Lower lobe of right lung (tissue), 2 donors: ENCODE measurements around the gene ZNF577. TPM values are rescaled to one million over a fixed set of nuclear protein-coding genes. Genes with fewer than 3 reads are reported as not detected.
"Not testable (repeated sequence)": the region's sequence is repeated elsewhere in the genome, so short reads cannot be mapped to it uniquely, and the experiment has no call there.

Source experiments
- ATAC-seq, 2 donors: fragments of 200-7000 bp; cut with Tn5 transposase; one replicate each; pipeline ENCODE4 v1.9.1; 2020 to 2022; ENCODE audit warnings: mild to moderate bottlenecking in 2 of 2, moderate library complexity in 2 of 2
- DNase-seq: peaks from one replicate; pipeline ENCODE4 v3.0.0-alpha.2; 2020
- H3K27ac ChIP-seq: fragments of 200-600 bp; one replicate; pipeline ENCODE4 v1.8.0; 2022
- H3K27me3 ChIP-seq: fragments of 200-600 bp; one replicate; pipeline ENCODE4 v1.8.0; 2022; ENCODE audit warnings: low read depth
- H3K36me3 ChIP-seq: fragments of 200-600 bp; one replicate; pipeline ENCODE4 v1.8.0; 2022; ENCODE audit warnings: mild to moderate bottlenecking
- H3K4me1 ChIP-seq: fragments of 200-600 bp; one replicate; pipeline ENCODE4 v1.8.0; 2022
- H3K4me3 ChIP-seq: fragments of 200-600 bp; one replicate; pipeline ENCODE4 v1.8.0; 2022; ENCODE audit warnings: mild to moderate bottlenecking
- H3K9me3 ChIP-seq: fragments of 200-600 bp; one replicate; pipeline ENCODE4 v1.8.0; 2022
- intact Hi-C: fragments of 100-400 bp; cut with DNase I; formaldehyde crosslinking; loops from one replicate; pipeline ENCODE4 v1.11.0; 2022
- total RNA-seq: library from RNA; stranded (reverse); fragmentation: NEBNext Ultra II Directional; extraction: Animal tissue kit (Norgen Biotek cat#: 25700); gene quantifications from one replicate; pipeline ENCODE4 v1.2.1, GENCODE V29; 2021
- TF ChIP-seq, protein P1 (sequence below): fragments of 200-600 bp; IDR thresholded peaks from one replicate; pipeline ENCODE4 v1.8.0; 2022; ENCODE audit warnings: antibody characterized with exemption, mild to moderate bottlenecking
- donor health status: DM: no; HTN: yes; CAD: no; lungs with severe emphysema.

The ZNF577 gene
- total RNA-seq, 1 donor from 2014 or later = 10.7 TPM

DNA sequence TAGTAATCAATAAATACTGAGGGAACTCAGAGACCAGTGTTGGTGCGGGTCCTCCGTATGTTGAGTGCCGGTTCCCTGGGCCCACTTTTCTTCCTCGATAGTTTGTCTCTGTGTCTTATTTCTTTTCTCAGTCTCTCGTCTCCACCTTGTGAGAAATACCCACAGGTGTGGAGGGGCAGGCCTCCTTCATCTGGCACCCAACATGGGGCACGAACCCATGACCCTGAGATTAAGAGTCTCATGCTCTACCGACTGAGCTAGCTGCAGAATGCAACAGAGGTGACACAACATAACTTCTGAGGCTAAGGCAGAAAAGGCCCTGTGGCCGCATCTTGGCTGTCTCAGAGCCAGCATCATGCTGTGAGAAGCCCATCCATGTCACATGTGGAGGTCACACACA, 34.2 kb upstream of the ZNF577 start:
- ATAC-seq (no peak), DNase-seq (no peak)
- intact Hi-C loops = no loop called here
- Histone ChIP-seq H3K27ac (no peak overlapping the region), H3K4me3 (no peak overlapping the region), H3K4me1 (no peaks in the 10 kb centered on the region), H3K27me3 (no peaks in the 10 kb centered on the region), H3K9me3 (peaks cover 63% of the 10 kb centered on the region), H3K36me3 (no peaks in the 10 kb centered on the region)
- TF ChIP-seq, protein P1, sequence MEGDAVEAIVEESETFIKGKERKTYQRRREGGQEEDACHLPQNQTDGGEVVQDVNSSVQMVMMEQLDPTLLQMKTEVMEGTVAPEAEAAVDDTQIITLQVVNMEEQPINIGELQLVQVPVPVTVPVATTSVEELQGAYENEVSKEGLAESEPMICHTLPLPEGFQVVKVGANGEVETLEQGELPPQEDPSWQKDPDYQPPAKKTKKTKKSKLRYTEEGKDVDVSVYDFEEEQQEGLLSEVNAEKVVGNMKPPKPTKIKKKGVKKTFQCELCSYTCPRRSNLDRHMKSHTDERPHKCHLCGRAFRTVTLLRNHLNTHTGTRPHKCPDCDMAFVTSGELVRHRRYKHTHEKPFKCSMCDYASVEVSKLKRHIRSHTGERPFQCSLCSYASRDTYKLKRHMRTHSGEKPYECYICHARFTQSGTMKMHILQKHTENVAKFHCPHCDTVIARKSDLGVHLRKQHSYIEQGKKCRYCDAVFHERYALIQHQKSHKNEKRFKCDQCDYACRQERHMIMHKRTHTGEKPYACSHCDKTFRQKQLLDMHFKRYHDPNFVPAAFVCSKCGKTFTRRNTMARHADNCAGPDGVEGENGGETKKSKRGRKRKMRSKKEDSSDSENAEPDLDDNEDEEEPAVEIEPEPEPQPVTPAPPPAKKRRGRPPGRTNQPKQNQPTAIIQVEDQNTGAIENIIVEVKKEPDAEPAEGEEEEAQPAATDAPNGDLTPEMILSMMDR = no peak

DNA sequence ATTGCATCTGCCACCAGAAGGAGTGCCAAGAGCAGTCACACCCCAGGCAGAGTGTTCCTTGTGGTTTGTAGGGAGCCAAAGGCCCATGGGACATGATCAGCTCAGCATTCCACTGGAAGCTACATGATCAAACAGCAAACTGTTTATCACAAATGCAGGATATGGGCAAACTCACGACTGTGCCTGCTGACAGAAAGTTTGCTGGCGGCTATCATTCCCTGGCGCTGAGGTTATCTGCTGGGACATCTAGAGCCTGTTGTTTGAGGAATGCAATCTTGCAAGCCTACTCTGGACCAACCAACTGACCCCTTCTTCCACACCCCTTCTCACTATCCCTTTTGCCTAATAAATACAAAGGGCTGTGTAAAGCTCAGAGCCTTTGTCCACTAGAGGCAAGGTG, 31.9 kb upstream of the ZNF577 start:
- Histone ChIP-seq H3K9me3 (peaks cover 87% of the 10 kb centered on the region), H3K36me3 (no peaks in the 10 kb centered on the region), H3K4me1 (no peaks in the 10 kb centered on the region), H3K27me3 (no peaks in the 10 kb centered on the region), H3K27ac (no peak overlapping the region), H3K4me3 (no peak overlapping the region)
- DNase-seq (no peak), ATAC-seq (no peak)
- intact Hi-C loops = no loop called here
- TF ChIP-seq, protein P1 = no peak

DNA sequence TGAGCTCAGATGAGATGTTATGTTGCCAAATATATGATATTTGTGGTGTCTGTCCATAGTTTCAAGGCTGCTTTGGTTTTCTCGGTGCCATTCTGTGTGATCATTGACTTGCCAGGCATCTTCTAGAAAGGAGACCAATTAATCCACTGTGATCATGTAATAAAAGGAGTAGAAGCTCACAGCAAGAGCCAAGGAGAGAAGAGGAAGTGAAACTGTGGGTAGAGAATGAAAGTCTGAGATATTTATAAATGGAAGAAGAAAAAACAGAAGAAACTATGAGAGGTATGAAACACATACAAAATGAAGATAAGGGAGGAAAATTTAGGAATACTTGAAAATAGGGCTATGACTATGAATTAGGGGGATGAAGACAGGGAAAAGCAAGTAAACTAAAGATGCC, 28.4 kb upstream of the ZNF577 start:
- TF ChIP-seq, protein P1 = no peak
- Histone ChIP-seq H3K4me1 (no peaks in the 10 kb centered on the region), H3K27me3 (no peaks in the 10 kb centered on the region), H3K9me3 (peaks cover 79% of the 10 kb centered on the region), H3K27ac (no peak overlapping the region), H3K36me3 (no peaks in the 10 kb centered on the region), H3K4me3 (no peak overlapping the region)
- intact Hi-C loops = no loop called here
- ATAC-seq (no peak), DNase-seq (no peak)

DNA sequence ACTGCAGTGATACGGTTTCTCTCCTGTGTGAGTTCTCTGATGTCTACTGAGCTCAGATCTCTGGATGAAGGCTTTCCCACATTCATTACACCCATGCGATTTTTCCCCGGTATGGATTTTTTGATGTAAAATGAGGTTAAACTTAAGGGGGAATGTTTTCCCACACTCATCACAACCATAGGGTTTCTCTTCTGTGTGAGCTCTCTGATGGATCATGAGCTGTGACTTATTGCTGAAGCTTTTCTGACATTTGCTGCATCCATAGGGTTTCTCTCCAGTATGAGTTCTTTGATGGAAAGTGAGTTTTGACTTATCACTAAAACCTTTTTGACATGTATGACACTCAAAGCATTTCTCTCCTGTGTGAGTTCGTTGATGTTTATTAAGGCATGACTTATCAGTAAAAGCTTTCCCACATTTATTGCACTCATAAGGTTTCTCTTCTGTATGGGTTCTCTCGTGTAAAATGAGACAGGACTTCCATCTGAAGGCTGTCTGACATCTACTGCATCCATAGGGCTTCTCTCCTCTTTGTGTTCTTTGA, 27.6 kb upstream of the ZNF577 start:
- Histone ChIP-seq H3K9me3 (peaks cover 71% of the 10 kb centered on the region), H3K4me3 (no peak overlapping the region), H3K27me3 (no peaks in the 10 kb centered on the region), H3K27ac (no peak overlapping the region), H3K4me1 (no peaks in the 10 kb centered on the region), H3K36me3 (no peaks in the 10 kb centered on the region)
- intact Hi-C loops = no loop called here
- TF ChIP-seq, protein P1 = no peak
- ATAC-seq (no peak), DNase-seq (no peak)

DNA sequence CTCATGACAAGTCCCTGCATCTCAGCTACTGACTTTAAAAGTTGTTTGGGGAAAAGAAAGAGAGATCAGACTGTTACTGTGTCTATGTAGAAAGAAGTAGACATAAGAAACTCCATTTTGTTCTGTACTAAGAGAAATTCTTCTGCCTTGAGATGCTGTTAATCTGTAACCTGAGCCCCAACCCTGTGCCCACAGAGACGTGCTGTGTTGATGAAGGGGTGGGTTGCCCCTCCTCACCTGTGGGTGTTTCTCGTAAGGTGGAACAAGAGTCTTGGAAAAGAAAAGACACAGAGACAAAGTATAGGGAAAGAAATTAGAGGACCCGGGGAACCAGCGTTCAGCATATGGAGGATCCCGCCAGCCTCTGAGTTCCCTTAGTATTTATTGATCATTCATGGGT, 20.2 kb upstream of the ZNF577 start:
- H3K27ac ChIP-seq, intact Hi-C loops, ATAC-seq: not testable (repeated sequence)

DNA sequence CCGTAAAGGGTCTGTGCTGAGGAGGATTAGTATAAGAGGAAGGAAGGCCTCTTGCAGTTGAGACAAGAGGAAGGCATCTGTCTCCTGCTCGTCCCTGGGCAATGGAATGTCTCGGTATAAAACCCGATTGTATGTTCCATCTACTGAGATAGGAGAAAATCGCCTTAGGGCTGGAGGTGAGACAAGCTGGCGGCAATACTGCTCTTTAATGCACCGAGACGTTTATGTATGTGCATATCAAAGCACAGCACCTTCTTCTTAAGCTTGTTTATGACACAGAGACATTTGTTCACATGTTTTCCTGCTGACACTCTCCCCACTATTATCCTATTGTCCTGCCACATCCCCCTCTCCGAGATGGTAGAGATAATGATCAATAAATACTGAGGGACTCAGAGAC, 18.4 kb upstream of the ZNF577 start:
- H3K27me3 ChIP-seq, ATAC-seq, intact Hi-C loops, H3K36me3 ChIP-seq, DNase-seq, H3K4me3 ChIP-seq, H3K27ac ChIP-seq: not testable (repeated sequence)
- Histone ChIP-seq H3K4me1 (peaks cover 12% of the 10 kb centered on the region), H3K9me3 (peaks cover 15% of the 10 kb centered on the region)

More for the DNA sequence above, 20.2 kb upstream of the ZNF577 start:
- H3K36me3 ChIP-seq, H3K9me3 ChIP-seq, H3K4me3 ChIP-seq, DNase-seq, H3K27me3 ChIP-seq: not testable (repeated sequence)
- H3K4me1 ChIP-seq = peaks cover 12% of the 10 kb centered on the region

DNA sequence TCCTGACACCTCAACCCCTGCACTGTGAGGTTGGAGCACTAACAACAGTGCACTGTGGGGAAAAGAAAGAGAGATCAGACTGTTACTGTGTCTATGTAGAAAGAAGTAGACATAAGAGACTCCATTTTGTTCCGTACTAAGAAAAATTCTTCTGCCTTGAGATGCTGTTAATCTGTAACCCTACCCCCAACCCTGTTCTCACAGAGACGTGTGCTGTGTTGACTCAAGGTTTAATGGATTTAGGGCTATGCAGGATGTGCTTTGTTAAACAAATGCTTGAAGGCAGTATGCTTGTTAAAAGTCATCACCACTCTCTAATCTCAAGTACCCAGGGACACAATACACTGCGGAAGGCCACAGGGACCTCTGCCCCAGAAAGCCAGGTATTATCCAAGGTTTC, 17.9 kb upstream of the ZNF577 start:
- peaks cover 12% of the 10 kb centered on the region for H3K4me1 ChIP-seq
- H3K27ac ChIP-seq, DNase-seq, H3K27me3 ChIP-seq, H3K4me3 ChIP-seq, intact Hi-C loops, ATAC-seq, H3K36me3 ChIP-seq: not testable (repeated sequence)
- peaks cover 20% of the 10 kb centered on the region for H3K9me3 ChIP-seq
